ENCODE measurements around the gene SLC27A2.

The SLC27A2 gene

GRCh38 chr15:50210462-50211157, 28.6 kb downstream of the SLC27A2 start:
- no peak overlapping the region for H3K4me2 ChIP-seq
- no peaks in the 10 kb centered on the region for H3K36me3 ChIP-seq (ENCODE audit: insufficient read depth)
- no peak overlapping the region for H3K4me3 ChIP-seq (IDR thresholded peaks at IDR 0.05; ENCODE audit: insufficient read depth, low read depth, low read length)
- no peak overlapping the region for H2AFZ ChIP-seq (ENCODE audit: low read depth)
- H3K9ac ChIP-seq, result no peak overlapping the region
- H3K27me3 ChIP-seq (ENCODE audit: insufficient read depth, low read depth), result no peaks in the 10 kb centered on the region
- H4K20me1 ChIP-seq (ENCODE audit: insufficient read depth), result no peaks in the 10 kb centered on the region
- no peak overlapping the region for H3K27ac ChIP-seq
- no peaks in the 10 kb centered on the region for H3K79me2 ChIP-seq (ENCODE audit: insufficient read depth, low read depth)
- H3K4me1 ChIP-seq (ENCODE audit: low read depth, poor library complexity, severe bottlenecking), result no peaks in the 10 kb centered on the region
- TF ChIP-seq CTCF (conservative IDR thresholded peaks at IDR 0.05; ENCODE audit: low read depth, low read length), result no peak

GRCh38 chr15:50218291-50218690, 36.3 kb downstream of the SLC27A2 start:
- H2AFZ ChIP-seq (ENCODE audit: low read depth), result no peak overlapping the region
- no peak overlapping the region for H3K4me3 ChIP-seq (IDR thresholded peaks at IDR 0.05; ENCODE audit: insufficient read depth, low read depth, low read length)
- no peaks in the 10 kb centered on the region for H3K79me2 ChIP-seq (ENCODE audit: insufficient read depth, low read depth)
- no peak overlapping the region for H3K9ac ChIP-seq
- no peaks in the 10 kb centered on the region for H3K4me1 ChIP-seq (ENCODE audit: low read depth, poor library complexity, severe bottlenecking)
- H3K4me2 ChIP-seq, result no peak overlapping the region
- H4K20me1 ChIP-seq (ENCODE audit: insufficient read depth), result no peaks in the 10 kb centered on the region
- H3K27ac ChIP-seq, result no peak overlapping the region
- no peaks in the 10 kb centered on the region for H3K27me3 ChIP-seq (ENCODE audit: insufficient read depth, low read depth)
- no peaks in the 10 kb centered on the region for H3K36me3 ChIP-seq (ENCODE audit: insufficient read depth)
- TF ChIP-seq CTCF (conservative IDR thresholded peaks at IDR 0.05; ENCODE audit: low read depth, low read length), result no peak

GRCh38 chr15:50218691-50219090, 36.7 kb downstream of the SLC27A2 start:
- no peak overlapping the region for H3K27ac ChIP-seq
- H3K4me2 ChIP-seq, result no peak overlapping the region
- H3K4me1 ChIP-seq (ENCODE audit: low read depth, poor library complexity, severe bottlenecking), result no peaks in the 10 kb centered on the region
- H3K27me3 ChIP-seq (ENCODE audit: insufficient read depth, low read depth), result no peaks in the 10 kb centered on the region
- TF ChIP-seq CTCF (conservative IDR thresholded peaks at IDR 0.05; ENCODE audit: low read depth, low read length), result no peak
- no peaks in the 10 kb centered on the region for H4K20me1 ChIP-seq (ENCODE audit: insufficient read depth)
- no peaks in the 10 kb centered on the region for H3K36me3 ChIP-seq (ENCODE audit: insufficient read depth)
- no peak overlapping the region for H3K9ac ChIP-seq
- no peak overlapping the region for H3K4me3 ChIP-seq (IDR thresholded peaks at IDR 0.05; ENCODE audit: insufficient read depth, low read depth, low read length)
- H2AFZ ChIP-seq (ENCODE audit: low read depth), result no peak overlapping the region
- no peaks in the 10 kb centered on the region for H3K79me2 ChIP-seq (ENCODE audit: insufficient read depth, low read depth)

GRCh38 chr15:50219820-50220219, 37.8 kb downstream of the SLC27A2 start:
- Histone ChIP-seq H2AFZ (ENCODE audit: low read depth) (no peak overlapping the region), H3K4me2 (no peak overlapping the region), H3K27me3 (ENCODE audit: insufficient read depth, low read depth) (no peaks in the 10 kb centered on the region), H3K27ac (no peak overlapping the region), H3K4me1 (ENCODE audit: low read depth, poor library complexity, severe bottlenecking) (no peaks in the 10 kb centered on the region), H4K20me1 (ENCODE audit: insufficient read depth) (no peaks in the 10 kb centered on the region), H3K36me3 (ENCODE audit: insufficient read depth) (no peaks in the 10 kb centered on the region), H3K79me2 (ENCODE audit: insufficient read depth, low read depth) (no peaks in the 10 kb centered on the region), H3K4me3 (IDR thresholded peaks at IDR 0.05; ENCODE audit: insufficient read depth, low read depth, low read length) (no peak overlapping the region), H3K9ac (no peak overlapping the region)
- TF ChIP-seq CTCF (conservative IDR thresholded peaks at IDR 0.05; ENCODE audit: low read depth, low read length), result no peak

All from KMS-11 (cell line).